NCI-H510A treated with DMSO at 0.1 percent for 48 hours (cell line): ENCODE results near the gene ATAD1.
"Not testable (repeated sequence)": the region's sequence is repeated elsewhere in the genome, so short reads cannot be mapped to it uniquely, and the experiment has no call there.

ENCODE experiments used
- DNase-seq: peaks from one replicate; lab custom pipeline; 2025; lab: John Stamatoyannopoulos, UW

ATAD1 gene

GRCh38 chr10:87753995-87754866, 63.8 kb downstream of the ATAD1 start:
- DNase-seq = no peak

DNA sequence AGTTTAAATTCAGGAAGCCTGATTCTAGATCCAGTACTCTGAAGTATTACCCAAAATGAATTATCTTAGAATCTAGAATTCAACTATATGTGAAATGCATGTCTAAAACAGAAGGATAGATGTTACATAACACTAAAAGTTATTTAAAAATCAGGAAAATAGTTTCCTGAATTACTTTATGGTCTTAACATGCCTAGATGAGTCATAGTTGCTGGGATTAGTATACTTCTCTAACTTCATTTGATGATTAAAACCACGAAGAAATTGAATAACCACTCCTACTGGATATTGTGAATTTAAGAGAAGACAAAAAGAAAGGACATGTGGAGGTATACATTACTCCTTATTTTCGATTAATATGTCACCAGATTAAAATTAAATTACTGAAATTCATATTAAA, 65.5 kb downstream of the ATAD1 start:
- no peak for DNase-seq

DNA sequence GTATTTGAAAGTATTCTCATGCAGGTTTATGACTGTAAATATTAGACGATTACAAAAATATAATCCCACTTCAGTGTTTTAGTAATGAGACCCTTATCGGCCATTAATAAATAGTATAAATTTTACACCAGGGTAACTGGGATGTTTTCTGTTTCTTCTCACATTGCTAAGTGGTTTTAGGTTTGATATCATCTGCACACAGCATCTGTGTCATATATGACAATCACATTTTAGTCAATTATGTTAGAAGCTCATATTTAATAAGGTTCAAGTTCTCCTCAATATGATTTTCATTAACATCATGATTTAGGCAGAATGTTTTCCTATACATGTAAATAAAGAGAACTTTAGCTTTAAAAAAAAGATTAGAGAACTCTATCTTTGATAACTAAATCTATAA, 66.8 kb downstream of the ATAD1 start:
- DNase-seq = no peak

DNA sequence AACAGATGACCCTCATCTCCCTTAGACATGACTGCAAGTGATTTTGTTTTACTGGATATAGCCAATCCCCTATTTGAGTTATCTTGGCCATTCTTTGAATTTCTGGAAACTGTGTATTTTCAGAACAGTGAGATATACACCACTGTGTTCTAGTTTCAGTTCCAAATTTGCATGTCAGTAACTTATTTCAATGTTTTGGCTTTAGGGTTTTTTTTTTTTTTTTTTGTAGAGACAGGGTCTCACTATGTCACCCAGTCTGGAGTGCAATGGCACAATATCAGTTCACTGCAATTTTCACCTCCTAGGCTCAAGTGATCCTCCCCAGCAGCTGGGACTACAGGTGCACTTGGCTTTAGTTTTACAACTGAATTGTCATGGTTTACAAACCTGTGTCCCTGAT, 67.2 kb downstream of the ATAD1 start:
- no peak for DNase-seq

DNA sequence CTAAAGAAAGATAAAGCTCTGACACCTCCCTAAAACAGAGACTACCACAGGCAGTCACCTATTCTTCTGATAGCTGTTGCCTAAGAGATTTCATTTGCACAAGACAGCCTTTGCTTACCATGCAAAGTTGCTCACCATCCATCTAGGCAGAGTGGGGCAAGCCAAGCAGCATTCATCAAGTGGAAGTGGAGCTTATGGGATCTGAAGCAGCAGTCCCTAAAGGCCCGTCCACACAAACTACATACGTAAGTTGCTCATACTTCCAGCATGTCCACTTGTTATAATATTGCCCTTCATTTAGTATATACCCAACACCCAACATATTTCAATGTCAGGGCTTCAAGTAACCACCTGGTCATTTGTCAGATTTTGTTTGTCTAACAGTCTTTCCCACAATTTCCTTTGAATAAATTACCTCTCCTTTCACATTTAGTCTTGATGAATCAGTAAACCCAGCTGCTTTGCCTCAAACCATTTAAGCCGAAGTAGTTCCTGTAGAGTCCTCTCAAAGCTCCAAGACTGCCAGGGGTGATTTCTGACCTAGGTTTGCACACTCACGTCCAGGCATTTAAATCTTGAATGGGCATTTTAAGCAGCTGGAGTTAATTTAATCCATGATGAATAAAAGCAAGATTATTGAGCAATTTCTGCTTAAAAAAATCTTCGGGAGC, 67.9 kb downstream of the ATAD1 start:
- no peak for DNase-seq

DNA sequence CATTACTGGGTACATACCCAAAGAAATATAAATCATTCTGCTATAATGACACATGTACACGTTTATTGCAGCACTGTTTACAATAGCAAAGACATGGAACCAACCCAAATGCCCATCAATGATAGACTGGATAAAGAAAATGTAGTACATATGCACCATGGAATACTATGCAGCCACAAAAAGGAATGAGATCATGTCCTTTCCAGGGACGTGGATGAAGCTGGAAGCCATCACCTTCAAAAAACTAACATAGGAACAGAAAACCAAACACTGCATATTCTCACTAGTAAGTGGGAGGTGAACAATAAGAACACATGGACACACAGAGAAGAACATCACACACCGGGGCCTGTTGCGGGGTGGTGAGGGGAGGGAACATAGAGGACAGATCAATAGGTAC, 69.8 kb downstream of the ATAD1 start:
- not testable (repeated sequence) for DNase-seq

DNA sequence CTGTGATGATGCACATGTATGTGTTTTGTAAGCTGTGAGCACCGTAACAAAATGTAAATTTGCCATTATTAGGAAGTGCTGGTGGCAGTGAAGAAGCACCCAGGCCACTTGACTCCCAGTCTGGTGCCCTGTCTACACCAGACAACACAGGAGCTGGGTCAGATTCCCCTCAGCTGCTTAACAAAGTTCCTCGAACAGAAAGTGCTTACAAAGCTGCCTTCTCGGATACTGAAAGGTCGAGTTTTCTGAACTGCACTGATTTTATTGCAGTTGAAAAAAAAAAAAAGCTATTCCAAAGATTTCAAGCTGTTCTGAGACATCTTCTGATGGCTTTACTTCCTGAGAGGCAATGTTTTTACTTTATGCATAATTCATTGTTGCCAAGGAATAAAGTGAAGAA, 71.1 kb downstream of the ATAD1 start:
- no peak for DNase-seq

- no peak for DNase-seq
These were observed 73.4 kb downstream of the ATAD1 start for GRCh38 chr10:87744606-87745005.

- not testable (repeated sequence) for DNase-seq
These were observed 74.9 kb downstream of the ATAD1 start for GRCh38 chr10:87742992-87743610.

DNA sequence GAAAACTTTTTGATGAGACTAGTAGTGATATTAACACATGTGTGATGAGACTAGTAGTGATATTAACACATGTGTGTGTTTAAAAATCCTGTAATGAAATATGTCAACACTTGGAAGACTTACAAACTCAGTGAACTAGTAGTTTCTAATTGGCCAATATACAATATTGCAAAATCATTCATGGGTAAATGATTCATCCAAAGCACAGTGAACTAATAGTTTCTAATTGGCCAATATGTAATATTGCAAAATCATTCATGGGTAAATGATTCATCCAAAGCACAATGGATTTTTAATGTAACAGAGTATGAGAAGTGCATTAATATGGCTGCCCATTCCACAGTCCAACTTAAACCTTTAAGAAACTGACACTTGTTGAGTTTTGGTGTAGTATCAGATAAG, 77.8 kb downstream of the ATAD1 start:
- no peak for DNase-seq

DNA sequence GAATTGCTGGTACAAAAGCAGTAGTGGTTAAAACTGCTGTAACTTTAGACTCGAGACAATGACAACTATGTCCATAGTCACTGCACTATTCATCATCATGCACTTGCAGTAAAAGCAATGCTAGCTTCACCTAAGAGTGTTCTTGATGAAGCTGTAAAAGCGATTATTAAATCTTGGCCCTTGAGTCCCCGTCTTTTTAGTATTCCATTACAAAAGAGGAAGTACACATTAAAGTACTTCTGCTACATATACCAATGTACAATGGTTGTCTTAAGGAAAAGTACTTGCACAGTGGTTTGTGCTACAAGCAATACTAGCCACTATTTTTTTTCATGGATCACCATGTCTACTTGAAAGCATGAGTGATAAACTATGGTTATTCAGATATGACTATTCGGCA, 78.3 kb downstream of the ATAD1 start:
- DNase-seq = no peak

DNA sequence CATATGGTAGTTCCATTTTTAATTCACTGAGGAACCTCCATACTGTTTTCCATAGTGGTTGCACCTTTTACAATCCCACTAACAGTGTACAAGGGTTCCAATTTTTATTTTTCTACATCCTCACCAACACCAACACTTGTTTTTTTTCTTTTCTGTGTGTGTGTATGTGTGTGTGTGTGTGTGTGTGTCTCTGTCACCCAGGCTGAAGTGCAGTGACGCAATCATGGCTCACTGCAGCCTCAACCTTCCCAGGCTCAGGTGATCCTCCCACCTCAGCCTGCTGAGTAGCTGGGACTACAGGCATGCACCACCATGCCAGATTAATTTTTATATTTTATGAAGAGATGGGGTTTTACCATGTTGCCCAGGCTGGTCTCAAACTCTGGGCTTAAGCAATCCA, 79.8 kb downstream of the ATAD1 start:
- not testable (repeated sequence) for DNase-seq

- peak; percentile 60 for DNase-seq
These were observed 82.8 kb downstream of the ATAD1 start for GRCh38 chr10:87734987-87735827.

GRCh38 chr10:87733081-87733480, 84.9 kb downstream of the ATAD1 start:
- no peak for DNase-seq

DNA sequence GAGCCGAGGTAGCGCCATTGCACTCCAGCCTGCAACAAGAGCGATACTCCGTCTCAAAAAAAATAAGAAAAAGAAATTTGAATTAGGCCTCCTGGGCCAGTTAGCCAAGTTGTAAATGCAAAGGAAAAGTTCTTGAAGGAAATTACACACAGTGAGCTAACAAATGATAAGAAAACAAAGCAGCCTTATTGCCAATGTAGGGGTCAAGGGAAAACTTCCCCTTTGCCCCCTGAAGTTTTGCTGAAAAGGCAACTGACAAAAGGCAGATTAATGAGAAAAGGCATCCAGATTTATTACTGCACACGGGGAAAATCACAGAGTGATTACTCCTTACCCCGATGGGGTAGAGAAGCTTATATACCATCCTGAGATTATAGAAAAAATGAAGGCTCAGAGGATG, 88.1 kb downstream of the ATAD1 start:
- no peak for DNase-seq

- no peak for DNase-seq
These were observed 93.2 kb downstream of the ATAD1 start for GRCh38 chr10:87724789-87725188.

- no peak for DNase-seq
These were observed 94.5 kb downstream of the ATAD1 start for GRCh38 chr10:87723500-87723899.

DNA sequence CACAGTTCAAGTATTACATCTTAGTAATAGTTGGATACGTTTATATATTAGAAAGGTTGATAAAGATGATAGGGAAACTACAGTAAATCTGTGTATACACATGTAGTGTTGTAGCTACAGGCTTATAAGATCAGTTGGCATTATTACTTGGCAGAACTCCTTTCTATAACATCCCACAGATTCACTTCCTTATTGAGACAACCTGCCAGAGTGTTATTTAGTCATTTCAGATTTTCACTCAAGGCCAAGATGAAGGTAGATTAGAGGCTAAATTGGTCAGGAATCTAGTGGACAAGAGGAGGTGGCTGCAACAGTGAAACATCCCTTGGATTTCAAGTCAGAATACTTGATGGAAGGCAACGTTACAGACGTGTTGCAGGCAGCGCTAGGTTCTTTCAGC, 95.3 kb downstream of the ATAD1 start:
- DNase-seq = no peak

GRCh38 chr10:87721781-87722180, 96.2 kb downstream of the ATAD1 start:
- no peak for DNase-seq

- no peak for DNase-seq
These were observed 97.4 kb downstream of the ATAD1 start for GRCh38 chr10:87720665-87721064.

DNA sequence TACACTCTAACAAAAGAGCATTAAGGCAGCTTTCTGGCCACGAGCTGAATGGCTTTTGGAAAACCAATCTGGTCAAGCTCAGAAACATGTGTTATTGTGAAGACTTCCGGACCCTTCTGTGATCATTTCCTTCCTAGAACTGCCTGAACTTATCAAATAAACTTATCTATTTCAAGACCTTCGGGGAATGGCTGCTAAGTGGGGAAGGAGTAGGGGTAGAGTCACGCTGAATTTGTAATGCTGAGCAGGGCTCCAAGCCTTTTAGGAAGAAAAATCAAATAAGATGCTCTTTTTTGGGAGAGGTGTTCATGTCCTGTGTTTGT, 101.7 kb downstream of the ATAD1 start:
- DNase-seq = no peak
